Kidney (tissue), 14 donors: ENCODE results near the gene GBA2. TPM values are rescaled to one million over a fixed set of nuclear protein-coding genes. Genes with fewer than 3 reads are reported as not detected.

Source experiments
- DNase-seq, 5 donors: peaks; one replicate each; pipeline ENCODE4 v3.0.0-alpha.2; 2013 to 2020
- FAIRE-seq: peaks from 2 replicates; lab custom pipeline; 2012; peaks lifted over from hg19 to GRCh38; lab: Jason Lieb, UNC
- H3K27ac ChIP-seq, 2 donors: one replicate each; pipeline ENCODE4 v1.7.0; 2013; ENCODE audit warnings: low read depth in 2 of 2, low read length in 2 of 2, inconsistent platforms in 1 of 2
- H3K27me3 ChIP-seq: one replicate; pipeline ENCODE4 v1.7.1; 2013; ENCODE audit warnings: low read length, inconsistent platforms; ENCODE audit not compliant: control insufficient read depth, insufficient read depth
- H3K36me3 ChIP-seq, 3 donors: one replicate each; pipeline versions ENCODE4 v1.7.0 to v1.7.1; 2013; ENCODE audit warnings: low read length in 3 of 3, control low read depth in 1 of 3, inconsistent platforms in 1 of 3; ENCODE audit not compliant: insufficient read depth in 3 of 3, control insufficient read depth in 2 of 3
- H3K4me1 ChIP-seq, 3 donors: one replicate each; pipeline versions ENCODE4 v1.7.0 to v1.7.1; 2013; ENCODE audit warnings: low read length in 3 of 3, inconsistent platforms in 1 of 3, low read depth in 1 of 3; ENCODE audit not compliant: control insufficient read depth in 2 of 3, insufficient read depth in 2 of 3
- H3K4me3 ChIP-seq, 3 donors: one replicate each; pipeline versions ENCODE4 v1.7.0 to v1.8.1; 2013; ENCODE audit warnings: low read length in 3 of 3, control low read depth in 1 of 3, inconsistent platforms in 1 of 3
- H3K9ac ChIP-seq, 3 donors: one replicate each; pipeline versions ENCODE4 v1.7.0 to v1.7.1; 2013; ENCODE audit warnings: low read length in 3 of 3, control low read depth in 1 of 3, inconsistent platforms in 1 of 3
- H3K9me3 ChIP-seq, 3 donors: one replicate each; pipeline versions ENCODE4 v1.7.0 to v1.7.1; 2013; ENCODE audit warnings: low read length in 3 of 3, control low read depth in 1 of 3, inconsistent platforms in 1 of 3; ENCODE audit not compliant: control insufficient read depth in 2 of 3, insufficient read depth in 1 of 3
- intact Hi-C: fragments of 100-400 bp; cut with DNase I; formaldehyde crosslinking; loops from one replicate; pipeline ENCODE4 v1.11.1; 2022
- polyA plus RNA-seq: library from polyadenylated mRNA; stranded (reverse); fragments of 350-450 nt; fragmentation: Illumina TruSeq; extraction: RNeasy Lipid Tissue Mini Kit (QIAGEN cat#74804); gene quantifications from one replicate; pipeline ENCODE4 v1.2.3, GENCODE V29; 2014; ENCODE audit warnings: low read depth, low replicate concordance; ENCODE audit not compliant: insufficient read depth
- total RNA-seq: library from RNA; stranded (reverse); fragmentation: NEBNext Ultra II Directional; extraction: Animal tissue kit (Norgen Biotek cat#: 25700); gene quantifications from one replicate; pipeline ENCODE4 v1.2.1, GENCODE V29; 2021
- TF ChIP-seq, protein P1 (sequence below): IDR thresholded peaks from 3 replicates; pipeline ENCODE4 v1.5.1; 2012; ENCODE audit warnings: mild to moderate bottlenecking, moderate library complexity, borderline replicate concordance; ENCODE audit not compliant: insufficient read depth; ENCODE audit errors: extremely low read depth
- donor health status: control.
- donor health status: control.
- donor health status: control.
- donor health status: control.
- donor health status: control.
- donor health status: DM: yes; HTN: yes; CAD: no.
- donor health status: Normal renal cell carcinoma (clear cell type).

The GBA2 gene
- total and polyA plus RNA-seq, 2 donors from 2014 or later, result 83.2 to 93.2 TPM

DNA sequence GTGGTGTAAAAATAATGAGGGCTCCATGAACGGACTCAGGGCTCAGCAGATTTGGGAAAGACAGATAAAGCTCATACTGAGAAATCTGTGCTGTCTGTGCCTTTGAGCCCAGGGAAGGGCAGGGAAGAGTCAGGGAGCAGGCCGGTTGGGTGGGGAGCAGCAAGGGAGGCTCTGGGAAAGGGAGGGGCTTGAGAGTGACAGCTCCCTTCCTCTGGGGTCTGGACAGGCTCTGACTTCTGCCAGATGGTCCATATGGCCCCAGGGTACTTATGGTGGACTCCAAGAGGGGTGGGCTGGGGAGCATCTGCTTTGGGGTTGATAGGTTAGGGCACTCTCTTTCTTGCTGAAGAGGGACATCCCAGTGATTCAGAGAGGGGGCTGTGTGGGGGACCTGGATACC, 44.4 kb upstream of the GBA2 start:
- no peak for FAIRE-seq
- TF ChIP-seq, protein P1, sequence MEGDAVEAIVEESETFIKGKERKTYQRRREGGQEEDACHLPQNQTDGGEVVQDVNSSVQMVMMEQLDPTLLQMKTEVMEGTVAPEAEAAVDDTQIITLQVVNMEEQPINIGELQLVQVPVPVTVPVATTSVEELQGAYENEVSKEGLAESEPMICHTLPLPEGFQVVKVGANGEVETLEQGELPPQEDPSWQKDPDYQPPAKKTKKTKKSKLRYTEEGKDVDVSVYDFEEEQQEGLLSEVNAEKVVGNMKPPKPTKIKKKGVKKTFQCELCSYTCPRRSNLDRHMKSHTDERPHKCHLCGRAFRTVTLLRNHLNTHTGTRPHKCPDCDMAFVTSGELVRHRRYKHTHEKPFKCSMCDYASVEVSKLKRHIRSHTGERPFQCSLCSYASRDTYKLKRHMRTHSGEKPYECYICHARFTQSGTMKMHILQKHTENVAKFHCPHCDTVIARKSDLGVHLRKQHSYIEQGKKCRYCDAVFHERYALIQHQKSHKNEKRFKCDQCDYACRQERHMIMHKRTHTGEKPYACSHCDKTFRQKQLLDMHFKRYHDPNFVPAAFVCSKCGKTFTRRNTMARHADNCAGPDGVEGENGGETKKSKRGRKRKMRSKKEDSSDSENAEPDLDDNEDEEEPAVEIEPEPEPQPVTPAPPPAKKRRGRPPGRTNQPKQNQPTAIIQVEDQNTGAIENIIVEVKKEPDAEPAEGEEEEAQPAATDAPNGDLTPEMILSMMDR, result no peak
- Histone ChIP-seq H3K4me1 (peaks cover 0 to 9% (median 3%) of the 10 kb centered on the region in 3 donors), H3K27ac (no peak overlapping the region), H3K27me3 (no peaks in the 10 kb centered on the region), H3K9ac (no peak overlapping the region), H3K4me3 (no peak overlapping the region), H3K36me3 (no peaks in the 10 kb centered on the region), H3K9me3 (no peaks in the 10 kb centered on the region)
- intact Hi-C loops, result loop anchor here (5.0 kb wide), 1 partner anchor 89 kb away; no protein-coding TSS in a partner anchor
- DNase-seq, result no peak

DNA sequence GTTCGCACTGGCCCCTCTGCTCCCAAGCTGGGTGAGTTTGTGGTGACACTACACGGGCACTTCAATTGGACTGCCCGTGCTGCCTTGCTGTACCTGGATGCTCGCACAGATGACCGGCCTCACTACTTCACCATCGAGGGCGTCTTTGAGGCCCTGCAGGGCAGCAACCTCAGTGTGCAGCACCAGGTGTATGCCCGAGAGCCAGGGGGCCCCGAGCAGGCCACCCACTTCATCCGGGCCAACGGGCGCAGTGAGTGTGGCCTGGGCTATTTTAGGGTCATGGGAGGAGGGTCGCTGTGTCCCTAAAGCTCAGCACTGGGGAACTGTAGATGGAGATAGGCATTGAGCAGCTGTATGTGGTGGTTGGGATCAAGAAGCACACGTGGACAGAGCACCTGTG, 43.8 kb upstream of the GBA2 start:
- DNase-seq (no peak), FAIRE-seq (no peak)
- no peak overlapping the region for H3K9ac ChIP-seq
- no peak overlapping the region for H3K27ac ChIP-seq
- H3K36me3 ChIP-seq, result no peaks in the 10 kb centered on the region
- H3K27me3 ChIP-seq, result no peaks in the 10 kb centered on the region
- no peak overlapping the region for H3K4me3 ChIP-seq
- H3K4me1 ChIP-seq, result peaks cover 0 to 9% (median 3%) of the 10 kb centered on the region in 3 donors
- intact Hi-C loops, result loop anchor here (5.0 kb wide), 1 partner anchor 89 kb away; no protein-coding TSS in a partner anchor
- no peaks in the 10 kb centered on the region for H3K9me3 ChIP-seq
- TF ChIP-seq, protein P1, result no peak

- no peak overlapping the region for H3K27ac ChIP-seq
- no peaks in the 10 kb centered on the region for H3K9me3 ChIP-seq
- peaks cover 0 to 9% (median 3%) of the 10 kb centered on the region in 3 donors for H3K4me1 ChIP-seq
- no peaks in the 10 kb centered on the region for H3K27me3 ChIP-seq
- H3K9ac ChIP-seq, result no peak overlapping the region
- no peaks in the 10 kb centered on the region for H3K36me3 ChIP-seq
- no peak for FAIRE-seq
- H3K4me3 ChIP-seq, result no peak overlapping the region
- TF ChIP-seq, protein P1, result no peak
- peak in 1 of 5 donors; percentile 54 for DNase-seq
- intact Hi-C loops, result loop anchor here (5.0 kb wide), 1 partner anchor 90 kb away; no protein-coding TSS in a partner anchor
Measured at GRCh38 chr9:35792024-35792813, 43.2 kb upstream of the GBA2 start.
